ENCODE data around the gene DCTN5.

- TF ChIP-seq EZH2 (IDR thresholded peaks at IDR 0.05; ENCODE audit: insufficient read depth, poor library complexity, severe bottlenecking), result no peak
- TF ChIP-seq EZH2phosphoT487 (IDR thresholded peaks at IDR 0.05; ENCODE audit: insufficient read depth, low read depth), result no peak
Measured at GRCh38 chr16:23651943-23652468, 10.7 kb downstream of the DCTN5 start.
